Ishikawa (cell line): ENCODE measurements around the gene DHFR2.

Experiments used
- CEBPB ChIP-seq: IDR thresholded peaks from 2 replicates; pipeline ENCODE4 v1.6.1; 2012
- CREB1 ChIP-seq: IDR thresholded peaks from 2 replicates; pipeline ENCODE4 v1.6.1; 2012; ENCODE audit warnings: low read depth
- EGR1 ChIP-seq: IDR thresholded peaks from 2 replicates; pipeline ENCODE4 v1.6.1; 2012
- EP300 ChIP-seq: IDR thresholded peaks from 2 replicates; pipeline ENCODE4 v1.6.1; 2012; ENCODE audit warnings: borderline replicate concordance
- FOXM1 ChIP-seq: IDR thresholded peaks from 2 replicates; pipeline ENCODE4 v1.6.1; 2012; ENCODE audit warnings: low read depth, borderline replicate concordance
- MAX ChIP-seq: IDR thresholded peaks from 2 replicates; pipeline ENCODE4 v1.6.1; 2012
- NFIC ChIP-seq: IDR thresholded peaks from 2 replicates; pipeline ENCODE4 v1.6.1; 2012
- RAD21 ChIP-seq: IDR thresholded peaks from 2 replicates; pipeline ENCODE4 v1.6.1; 2012; ENCODE audit warnings: low read depth
- REST ChIP-seq: IDR thresholded peaks from 2 replicates; pipeline ENCODE4 v1.6.1; 2012; ENCODE audit warnings: low read depth, mild to moderate bottlenecking
- TAF1 ChIP-seq: IDR thresholded peaks from 2 replicates; pipeline ENCODE4 v1.6.1; 2012; ENCODE audit warnings: low read depth, mild to moderate bottlenecking
- TCF12 ChIP-seq: IDR thresholded peaks from 2 replicates; pipeline ENCODE4 v1.6.1; 2012; ENCODE audit warnings: low read depth
- TEAD4 ChIP-seq: IDR thresholded peaks from 2 replicates; pipeline ENCODE4 v1.6.1; 2012
- USF1 ChIP-seq: IDR thresholded peaks from 2 replicates; pipeline ENCODE4 v1.6.1; 2012
- YY1 ChIP-seq: IDR thresholded peaks from 2 replicates; pipeline ENCODE4 v1.6.1; 2012; ENCODE audit warnings: low read depth
- ZBTB7A ChIP-seq: IDR thresholded peaks from 2 replicates; pipeline ENCODE4 v1.6.1; 2012; ENCODE audit warnings: low read depth

The DHFR2 gene

GRCh38 chr3:94036909-94037507, 25.7 kb downstream of the DHFR2 start:
- TF ChIP-seq EGR1 (no peak), TAF1 (no peak), YY1 (no peak), MAX (no peak), ZBTB7A (no peak), RAD21 (peak; percentile 35; the same call in 1 of the 2 replicates)

- 0 out of 2 replicates have a peak, but pooled peaks have one; percentile 42 for TF ChIP-seq TCF12
- no peak for TF ChIP-seq RAD21
- peak; percentile 41; the same call in 1 of the 2 replicates for TF ChIP-seq MAX
- peak; percentile 83 for TF ChIP-seq TEAD4
- TF ChIP-seq FOXM1 = peak; percentile 77
- no peak for TF ChIP-seq EP300
- TF ChIP-seq TAF1 = no peak
- peak; percentile 72 for TF ChIP-seq NFIC
- TF ChIP-seq CREB1 = peak; percentile 57; the same call in 1 of the 2 replicates
- TF ChIP-seq ZBTB7A = no peak
Measured at GRCh38 chr3:94028093-94028837, 34.5 kb downstream of the DHFR2 start, which contains the start of gene STX19. Gene STX19, minus strand, starts transcription at chr3:94028597. Its CDS starts 13,328 bp downstream, at chr3:94015269.

GRCh38 chr3:94026623-94027022, 36.1 kb downstream of the DHFR2 start:
- TF ChIP-seq TAF1 = no peak
- no peak for TF ChIP-seq CREB1
- TF ChIP-seq MAX = no peak
- no peak for TF ChIP-seq ZBTB7A
- TF ChIP-seq TEAD4 = no peak
- TF ChIP-seq EP300 = no peak
- TF ChIP-seq TCF12 = no peak
- TF ChIP-seq EGR1 = no peak
- TF ChIP-seq FOXM1 = no peak
- no peak for TF ChIP-seq NFIC
- no peak for TF ChIP-seq YY1
- no peak for TF ChIP-seq USF1
- TF ChIP-seq CEBPB = no peak
- no peak for TF ChIP-seq RAD21
- no peak for TF ChIP-seq REST

GRCh38 chr3:94024385-94024784, 38.3 kb downstream of the DHFR2 start:
- TF ChIP-seq CREB1 = no peak
- TF ChIP-seq NFIC = no peak
- TF ChIP-seq MAX = no peak
- TF ChIP-seq EGR1 = no peak
- TF ChIP-seq USF1 = no peak
- no peak for TF ChIP-seq ZBTB7A
- TF ChIP-seq CEBPB = no peak
- TF ChIP-seq FOXM1 = no peak
- no peak for TF ChIP-seq RAD21
- no peak for TF ChIP-seq EP300
- TF ChIP-seq REST = no peak
- TF ChIP-seq TAF1 = no peak
- no peak for TF ChIP-seq YY1
- no peak for TF ChIP-seq TEAD4
- no peak for TF ChIP-seq TCF12

GRCh38 chr3:94020293-94020692, 42.4 kb downstream of the DHFR2 start:
- TF ChIP-seq TAF1 = no peak
